Panc1 (cell line): ENCODE results near the gene IRF9.

ENCODE experiments used
- CTCF ChIP-seq: fragments of 450-650 bp; IDR thresholded peaks from 2 replicates; pipeline ENCODE4 v1.5.1; 2017; ENCODE audit warnings: mild to moderate bottlenecking
- POLR2AphosphoS5 ChIP-seq: IDR thresholded peaks from 2 replicates; pipeline ENCODE4 v1.6.1; 2012; ENCODE audit warnings: mild to moderate bottlenecking, low read depth, low read length, moderate library complexity
- REST ChIP-seq, 2 experiments: IDR thresholded peaks; 2 replicates each; pipeline ENCODE4 v1.6.1; 2011 to 2012; ENCODE audit warnings: low read depth in 2 of 2, control low read depth in 1 of 2, low read length in 1 of 2, mild to moderate bottlenecking in 1 of 2, moderate library complexity in 1 of 2; ENCODE audit not compliant: insufficient read depth in 1 of 2
- SIN3A ChIP-seq: IDR thresholded peaks from 2 replicates; pipeline ENCODE4 v1.6.1; 2012; ENCODE audit warnings: low read depth, mild to moderate bottlenecking, low read length, moderate library complexity, borderline replicate concordance; ENCODE audit not compliant: insufficient read depth
- TCF7L2 ChIP-seq: IDR thresholded peaks from 2 replicates; pipeline ENCODE4 v1.6.1; 2011; ENCODE audit warnings: mild to moderate bottlenecking, low read depth, low read length, inconsistent platforms

- TF ChIP-seq CTCF (no peak), POLR2AphosphoS5 (no peak), SIN3A (no peak), TCF7L2 (no peak), REST (IDR thresholded peaks at IDR 0.05; ENCODE audit: insufficient read depth in 1 of 2, low read depth in 2 of 2, low read length in 1 of 2) (no peak)
These were observed 11.0 kb upstream of the IRF9 start for GRCh38 chr14:24150061-24150460.
